Activated CD4-positive, CD25-positive, alpha-beta regulatory T cell treated with anti-CD3 and anti-CD28 coated beads, Interleukin-2, amount 50 U/mL, for 72 hours (primary cell): ENCODE data around the gene ASB6.

Experiments
- DNase-seq: peaks from one replicate; pipeline ENCODE4 v3.0.0; 2021

The ASB6 gene

GRCh38 chr9:129623331-129623730, 18.6 kb downstream of the ASB6 start:
- DNase-seq: no peak

GRCh38 chr9:129620669-129621295, 21.2 kb downstream of the ASB6 start, which contains the start of gene C9orf50:
Gene C9orf50, minus strand, starts transcription at chr9:129621101. Its CDS starts 527 bp downstream, at chr9:129620574.
- no peak for DNase-seq

- no peak for DNase-seq
Measured at GRCh38 chr9:129619787-129620668, 21.9 kb downstream of the ASB6 start.

GRCh38 chr9:129617167-129617566, 24.8 kb downstream of the ASB6 start:
- DNase-seq: no peak

GRCh38 chr9:129615407-129616285, 26.3 kb downstream of the ASB6 start:
- no peak for DNase-seq

- DNase-seq: no peak
Measured at GRCh38 chr9:129614932-129615331, 27.0 kb downstream of the ASB6 start.

GRCh38 chr9:129613520-129614175, 28.3 kb downstream of the ASB6 start:
- no peak for DNase-seq

- no peak for DNase-seq
Measured at GRCh38 chr9:129612815-129613519, 29.0 kb downstream of the ASB6 start.

- no peak for DNase-seq
Measured at GRCh38 chr9:129612123-129612522, 29.8 kb downstream of the ASB6 start.

- DNase-seq: no peak
Measured at GRCh38 chr9:129611307-129611800, 30.6 kb downstream of the ASB6 start.

- DNase-seq: peak; percentile 76
Measured at GRCh38 chr9:129610473-129611306, 31.3 kb downstream of the ASB6 start.

GRCh38 chr9:129610213-129610472, 31.8 kb downstream of the ASB6 start:
- no peak for DNase-seq

GRCh38 chr9:129609486-129610212, 32.3 kb downstream of the ASB6 start:
- peak; percentile 52 for DNase-seq

- no peak for DNase-seq
Measured at GRCh38 chr9:129608561-129609481, 33.1 kb downstream of the ASB6 start.

- no peak for DNase-seq
Measured at GRCh38 chr9:129607027-129607387, 34.9 kb downstream of the ASB6 start.

GRCh38 chr9:129606161-129607026, 35.6 kb downstream of the ASB6 start:
- DNase-seq: no peak

GRCh38 chr9:129604766-129605163, 37.2 kb downstream of the ASB6 start:
- DNase-seq: no peak

- DNase-seq: no peak
Measured at GRCh38 chr9:129604056-129604765, 37.7 kb downstream of the ASB6 start.
